HTR-8/SVneo (cell line): Measurements from ENCODE around the gene TOGARAM2.

Experiments used
- DNase-seq: peaks from one replicate; pipeline ENCODE4 v3.0.0; 2011; ENCODE audit warnings: low spot score, mixed read lengths; ENCODE audit not compliant: insufficient read length
- FAIRE-seq: peaks from 2 replicates; lab custom pipeline; 2011; peaks lifted over from hg19 to GRCh38; lab: Jason Lieb, UNC

Gene TOGARAM2

GRCh38 chr2:29014811-29015421 is 33.8 kb downstream of the TOGARAM2 start:
- FAIRE-seq, result peak; percentile 83
- peak; percentile 68 for DNase-seq

- FAIRE-seq (peak; percentile 44), DNase-seq (no peak)
Measured at GRCh38 chr2:29015701-29016470, 34.8 kb downstream of the TOGARAM2 start.

- FAIRE-seq, result no peak
Measured at GRCh38 chr2:29016504-29016903, 35.4 kb downstream of the TOGARAM2 start.

GRCh38 chr2:29017716-29018435 is 36.8 kb downstream of the TOGARAM2 start:
- peak; percentile 72 for FAIRE-seq
- DNase-seq, result no peak

More at GRCh38 chr2:29016504-29016903, 35.4 kb downstream of the TOGARAM2 start:
- DNase-seq, result no peak

- FAIRE-seq (no peak), DNase-seq (no peak)
Measured at GRCh38 chr2:29021886-29022285, 40.8 kb downstream of the TOGARAM2 start.

- FAIRE-seq, result no peak
- no peak for DNase-seq
Measured at GRCh38 chr2:29022679-29023078, 41.6 kb downstream of the TOGARAM2 start.

GRCh38 chr2:29023188-29023587 is 42.1 kb downstream of the TOGARAM2 start:
- no peak for DNase-seq
- no peak for FAIRE-seq

GRCh38 chr2:29024882-29025430 is 43.9 kb downstream of the TOGARAM2 start:
- DNase-seq, result no peak
- no peak for FAIRE-seq

GRCh38 chr2:29025711-29026110 is 44.6 kb downstream of the TOGARAM2 start:
- DNase-seq (no peak), FAIRE-seq (no peak)

GRCh38 chr2:29031046-29031445 is 49.9 kb downstream of the TOGARAM2 start:
- FAIRE-seq (no peak), DNase-seq (no peak)

- no peak for FAIRE-seq
Measured at GRCh38 chr2:29032189-29032588, 51.1 kb downstream of the TOGARAM2 start.

GRCh38 chr2:29033172-29033571 is 52.1 kb downstream of the TOGARAM2 start:
- FAIRE-seq, result peak; percentile 82
- DNase-seq, result peak; percentile 83

More at GRCh38 chr2:29032189-29032588, 51.1 kb downstream of the TOGARAM2 start:
- DNase-seq, result no peak

GRCh38 chr2:29033656-29034055 is 52.6 kb downstream of the TOGARAM2 start:
- no peak for FAIRE-seq

GRCh38 chr2:29035016-29035745 is 54.1 kb downstream of the TOGARAM2 start:
- FAIRE-seq (no peak), DNase-seq (no peak)

More at GRCh38 chr2:29033656-29034055, 52.6 kb downstream of the TOGARAM2 start:
- no peak for DNase-seq

- DNase-seq (no peak), FAIRE-seq (no peak)
Measured at GRCh38 chr2:29039718-29040480, 58.8 kb downstream of the TOGARAM2 start.

- FAIRE-seq, result no peak
- no peak for DNase-seq
Measured at GRCh38 chr2:29040552-29040951, 59.5 kb downstream of the TOGARAM2 start.

- FAIRE-seq, result no peak
- DNase-seq, result no peak
Measured at GRCh38 chr2:29041161-29041660, 60.1 kb downstream of the TOGARAM2 start.

GRCh38 chr2:29042561-29043075 is 61.5 kb downstream of the TOGARAM2 start:
- DNase-seq, result no peak
- no peak for FAIRE-seq

- no peak for FAIRE-seq
- DNase-seq, result no peak
Measured at GRCh38 chr2:29044459-29044858, 63.4 kb downstream of the TOGARAM2 start.
